Measurements from ENCODE around the gene DEPDC5.

DNA sequence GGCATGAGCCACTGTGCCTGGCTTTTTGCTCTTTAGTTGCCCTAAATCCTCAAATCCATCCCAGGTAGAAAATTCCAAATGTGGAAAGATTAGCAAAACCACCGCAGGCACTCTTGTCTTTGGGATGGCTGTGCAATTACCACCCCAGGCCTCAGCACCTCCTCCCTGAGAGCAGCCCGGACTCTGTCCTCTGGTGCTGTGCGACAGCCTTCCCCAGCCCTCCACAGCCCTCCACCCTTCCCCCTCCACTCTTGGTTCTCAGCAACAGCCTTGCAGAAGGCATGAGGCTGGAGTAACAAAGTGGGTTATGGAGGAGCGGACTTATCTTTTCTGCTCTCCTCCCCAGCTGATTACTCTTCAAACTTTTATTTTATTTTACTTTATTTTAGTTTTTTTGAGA, 145.8 kb downstream of the DEPDC5 start:
- TF ChIP-seq, protein P1, sequence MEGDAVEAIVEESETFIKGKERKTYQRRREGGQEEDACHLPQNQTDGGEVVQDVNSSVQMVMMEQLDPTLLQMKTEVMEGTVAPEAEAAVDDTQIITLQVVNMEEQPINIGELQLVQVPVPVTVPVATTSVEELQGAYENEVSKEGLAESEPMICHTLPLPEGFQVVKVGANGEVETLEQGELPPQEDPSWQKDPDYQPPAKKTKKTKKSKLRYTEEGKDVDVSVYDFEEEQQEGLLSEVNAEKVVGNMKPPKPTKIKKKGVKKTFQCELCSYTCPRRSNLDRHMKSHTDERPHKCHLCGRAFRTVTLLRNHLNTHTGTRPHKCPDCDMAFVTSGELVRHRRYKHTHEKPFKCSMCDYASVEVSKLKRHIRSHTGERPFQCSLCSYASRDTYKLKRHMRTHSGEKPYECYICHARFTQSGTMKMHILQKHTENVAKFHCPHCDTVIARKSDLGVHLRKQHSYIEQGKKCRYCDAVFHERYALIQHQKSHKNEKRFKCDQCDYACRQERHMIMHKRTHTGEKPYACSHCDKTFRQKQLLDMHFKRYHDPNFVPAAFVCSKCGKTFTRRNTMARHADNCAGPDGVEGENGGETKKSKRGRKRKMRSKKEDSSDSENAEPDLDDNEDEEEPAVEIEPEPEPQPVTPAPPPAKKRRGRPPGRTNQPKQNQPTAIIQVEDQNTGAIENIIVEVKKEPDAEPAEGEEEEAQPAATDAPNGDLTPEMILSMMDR (IDR thresholded peaks at IDR 0.05) = no peak
- no peak for TF ChIP-seq EZH2 (IDR thresholded peaks at IDR 0.05; ENCODE audit: borderline replicate concordance, insufficient read depth, low read depth, low read length, poor library complexity, severe bottlenecking)

Data from B cell (primary cell).